ENCODE data around the gene DPYSL5.
"Not testable (repeated sequence)": the region's sequence is repeated elsewhere in the genome, so short reads cannot be mapped to it uniquely, and the experiment has no call there.

DPYSL5 gene

DNA sequence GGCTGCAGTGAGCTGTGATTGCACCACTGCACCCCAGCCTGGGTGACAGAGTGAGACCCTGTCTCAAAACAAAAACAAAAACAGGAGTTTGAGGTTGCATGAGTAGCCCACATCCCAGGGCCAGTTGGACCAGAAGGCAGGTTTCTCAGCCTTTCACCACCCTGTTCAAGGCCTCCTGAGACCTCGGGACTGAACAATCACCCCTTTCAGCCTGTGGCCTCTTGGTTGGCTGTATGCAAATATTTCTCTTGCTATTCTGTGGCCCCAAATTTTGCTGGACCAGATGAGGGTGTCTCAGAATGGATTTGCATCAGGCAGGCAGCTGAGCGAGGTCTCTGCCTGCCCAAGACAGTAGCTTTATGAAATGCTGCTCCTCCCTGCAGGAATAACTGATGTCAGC lies 56.9 kb downstream of the DPYSL5 start:
- DNase-seq: no peak

DNA sequence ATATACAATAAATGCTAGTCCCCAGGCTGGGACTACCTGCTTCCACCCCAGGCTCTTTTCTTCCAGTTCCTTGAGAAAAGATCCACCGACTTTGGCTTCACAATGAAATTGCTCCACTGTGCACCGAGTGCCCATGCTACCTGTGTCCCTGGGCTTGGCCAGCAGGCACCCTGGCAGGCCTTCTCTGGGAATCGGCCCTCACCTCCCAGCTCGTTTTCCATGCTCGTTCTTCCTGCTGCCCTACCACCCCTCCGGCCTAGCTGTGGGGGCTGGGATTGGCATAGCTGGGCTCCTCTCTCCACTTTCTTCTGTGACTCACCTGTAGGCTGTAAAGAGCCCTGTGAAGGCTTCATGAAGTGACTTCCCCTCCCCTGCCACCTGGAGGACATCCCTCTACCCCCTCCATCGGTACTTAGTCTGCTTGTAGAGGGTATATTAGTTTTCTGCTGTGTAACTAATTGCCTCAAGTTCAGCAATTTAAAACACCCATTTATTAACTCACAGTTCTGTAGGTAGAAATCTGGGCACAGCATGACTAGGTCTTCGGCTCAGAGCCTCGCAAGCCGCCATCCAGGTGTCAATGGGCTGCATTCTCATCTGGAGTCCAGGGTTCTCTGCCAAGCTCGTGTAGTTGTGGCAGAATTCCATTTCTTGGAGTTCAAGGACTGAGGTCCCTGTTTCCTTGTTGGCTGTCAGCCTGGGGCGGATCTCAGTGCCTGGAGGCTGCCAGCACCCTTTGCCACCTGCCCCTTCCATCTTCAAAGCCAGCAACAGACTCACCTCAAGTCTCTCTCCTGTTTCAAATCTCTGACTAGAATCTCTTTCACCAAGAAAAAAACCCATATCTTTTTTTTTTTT lies 57.6 kb downstream of the DPYSL5 start:
- DNase-seq: no peak

DNA sequence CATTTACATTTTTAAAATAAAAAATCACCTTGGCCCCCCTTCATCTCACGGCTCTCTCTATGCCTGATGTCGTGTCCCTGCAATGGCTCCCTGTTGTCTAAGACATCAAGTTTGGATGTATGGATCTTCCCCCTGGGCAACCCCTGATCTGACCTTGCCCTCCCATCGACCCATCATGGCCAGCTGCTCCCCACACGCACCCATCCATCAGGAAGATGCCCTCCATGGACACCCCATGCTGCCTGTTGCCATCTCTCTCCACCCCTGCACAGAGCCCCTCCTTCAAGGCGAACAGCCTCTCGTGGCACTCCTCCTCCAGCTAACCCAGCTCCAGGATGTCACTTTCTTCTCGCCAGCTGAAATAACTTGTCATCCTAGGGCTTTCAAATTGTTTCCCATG lies 59.5 kb downstream of the DPYSL5 start:
- no peak for DNase-seq

DNA sequence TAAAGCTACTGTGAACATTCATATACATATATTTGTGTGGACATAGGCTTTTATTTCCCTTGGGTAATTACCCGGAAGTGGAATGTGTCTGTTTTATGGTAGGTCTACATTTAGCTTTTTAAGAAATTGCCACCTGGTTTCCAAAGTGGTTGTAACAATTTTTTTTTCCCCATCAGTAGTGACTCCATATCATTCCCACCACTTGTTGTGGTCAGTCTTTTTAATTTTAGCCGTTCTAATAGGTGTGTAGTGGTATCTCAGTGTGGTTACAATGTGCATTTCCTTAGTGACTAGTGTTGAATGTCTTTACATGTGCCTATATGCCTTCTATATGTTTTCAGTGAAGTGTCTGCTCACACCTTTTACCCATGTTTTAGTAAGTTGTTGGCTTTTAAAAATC lies 62.2 kb downstream of the DPYSL5 start:
- DNase-seq: no peak

DNA sequence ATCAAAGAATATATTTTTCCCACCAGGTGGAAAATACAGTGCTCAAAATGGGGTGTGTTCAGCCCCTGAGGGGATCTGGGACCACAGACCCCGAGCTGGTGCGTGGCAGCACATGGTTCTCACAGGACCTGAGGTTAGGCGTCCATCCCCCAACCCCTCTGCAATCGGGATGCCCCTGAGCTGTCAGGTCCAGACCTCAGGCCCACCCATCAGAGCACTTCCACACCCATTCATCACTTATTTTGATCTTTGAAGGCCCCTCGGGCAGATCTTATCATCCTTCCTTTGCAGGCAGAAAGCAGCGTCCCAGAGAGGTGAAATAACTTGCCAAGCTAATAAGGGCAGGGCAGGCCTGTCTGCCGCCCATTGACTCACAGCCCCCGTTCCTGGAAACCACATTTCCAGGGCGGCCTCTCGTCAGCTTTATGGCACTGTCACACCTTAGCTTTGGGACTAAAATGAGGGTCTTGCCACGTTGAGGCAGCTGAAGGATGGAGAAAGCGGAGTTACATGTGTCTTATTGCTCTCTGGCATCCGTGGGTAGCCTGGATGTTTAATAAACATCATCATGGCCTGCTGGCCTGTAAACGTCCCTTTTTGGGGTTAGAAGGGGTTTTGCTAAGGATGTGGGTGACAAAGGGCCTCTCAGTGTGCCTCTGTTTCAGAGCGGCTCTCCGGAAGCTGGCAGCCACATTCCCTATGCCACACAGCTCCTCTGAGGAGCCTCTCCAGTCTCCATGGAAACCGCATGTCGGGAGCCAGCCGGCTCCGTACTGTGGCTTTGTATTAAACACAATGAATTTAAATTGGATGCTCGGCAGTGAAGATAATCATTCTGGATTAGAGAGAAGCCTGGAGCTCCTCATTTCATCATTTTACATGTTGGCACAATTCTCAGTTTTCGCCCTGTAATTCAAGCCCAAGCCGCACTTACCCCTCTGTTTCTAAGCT lies 64.3 kb downstream of the DPYSL5 start:
- DNase-seq: no peak

DNA sequence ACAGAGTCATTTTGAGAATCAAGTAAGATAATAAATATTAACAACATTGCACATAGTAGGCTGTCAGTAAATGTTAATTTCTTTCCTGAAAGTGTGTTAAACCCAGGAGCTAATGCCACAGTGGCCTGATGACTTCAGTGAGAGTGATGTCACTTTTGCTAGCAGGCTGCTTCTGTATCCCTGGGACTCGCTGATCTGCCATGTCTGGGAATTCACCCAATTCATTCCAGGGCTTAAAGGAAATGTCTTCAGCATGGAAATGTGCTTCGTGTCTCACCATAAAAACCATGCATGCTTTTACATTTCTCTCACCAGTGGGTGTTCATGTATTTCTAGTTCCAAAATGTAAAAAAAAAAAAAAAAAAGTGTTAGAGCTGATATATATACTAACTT lies 65.7 kb downstream of the DPYSL5 start:
- DNase-seq: no peak

DNA sequence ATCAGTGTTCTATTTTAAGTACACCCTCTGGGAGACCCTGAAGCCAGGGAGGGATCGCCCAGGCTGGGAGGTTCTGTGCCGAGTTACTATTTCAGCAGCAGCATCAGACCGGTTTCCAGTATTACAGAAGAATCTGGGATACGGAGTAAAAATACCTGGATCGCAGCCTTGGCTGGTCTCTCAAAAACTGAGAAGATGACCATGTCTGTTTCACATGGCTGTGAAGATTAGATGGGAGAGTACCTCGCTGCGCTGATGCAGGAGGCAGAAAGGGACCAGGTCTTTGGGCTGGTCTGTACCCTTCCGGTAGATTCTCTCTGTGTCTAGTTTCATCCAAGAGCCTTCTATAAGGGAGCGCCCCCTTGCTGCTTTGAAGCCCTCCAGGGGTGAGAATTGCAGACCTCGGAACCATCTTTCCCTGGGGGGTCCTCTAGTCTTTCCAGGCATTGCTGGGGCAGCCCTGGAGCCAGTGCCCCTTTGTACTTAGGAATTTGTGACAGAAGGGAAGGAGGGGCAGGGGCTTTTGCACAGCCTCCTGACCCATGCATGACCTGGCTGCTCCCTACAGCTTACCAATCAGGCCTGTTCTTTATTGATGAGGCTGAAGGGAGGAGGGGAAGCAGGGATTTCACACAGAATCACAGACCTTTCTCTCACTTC lies 66.2 kb downstream of the DPYSL5 start:
- DNase-seq: no peak

DNA sequence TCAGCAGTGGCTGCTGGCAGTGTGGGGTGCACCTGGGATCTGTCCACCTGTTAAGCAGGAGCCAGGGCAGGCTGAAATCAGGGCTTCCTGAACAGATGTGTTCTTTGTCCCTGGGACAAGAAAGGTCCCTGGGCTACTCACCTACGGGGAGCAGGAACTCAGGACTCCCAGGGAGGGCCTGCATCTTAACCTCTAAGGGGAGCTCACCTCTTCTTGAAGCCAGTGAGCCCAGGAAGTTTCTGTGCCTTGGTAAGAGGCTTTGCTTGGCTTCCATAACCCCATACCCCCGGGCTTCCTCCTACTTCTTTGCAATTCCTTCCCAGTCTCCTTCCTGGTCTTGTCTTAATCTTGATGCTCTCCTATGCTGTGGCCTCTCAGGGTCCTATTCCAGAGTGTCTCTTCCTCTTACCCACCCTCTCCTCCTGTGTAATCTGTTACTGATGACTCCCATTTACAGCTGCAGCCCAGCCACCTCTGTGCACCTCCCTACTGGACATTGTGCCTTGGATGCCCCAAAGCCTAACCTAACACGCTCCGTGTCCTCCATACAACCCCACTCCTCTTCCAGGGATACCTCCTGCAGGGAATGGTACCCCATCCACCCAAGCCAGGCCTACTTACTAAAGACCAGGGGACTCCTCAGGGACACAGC lies 66.9 kb downstream of the DPYSL5 start:
- no peak for DNase-seq

DNA sequence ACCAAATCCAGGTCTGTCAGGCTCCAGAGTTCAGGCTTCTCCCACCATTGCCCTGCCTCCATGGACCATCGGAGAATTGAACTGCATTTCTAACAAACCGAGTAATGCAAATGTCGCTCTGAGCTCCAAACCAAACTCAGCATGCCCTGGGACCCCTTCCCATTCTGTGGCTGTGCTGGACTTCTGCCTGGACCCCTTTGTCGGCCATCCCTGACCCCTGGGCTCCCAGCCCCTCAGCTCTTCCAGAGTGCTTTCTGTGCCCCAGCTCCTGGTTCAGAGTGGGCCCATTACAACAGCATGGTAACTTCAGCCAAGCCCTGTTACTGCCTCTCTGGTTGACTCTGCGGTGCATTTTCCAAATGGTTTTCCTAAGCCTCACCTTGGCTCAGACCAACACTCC lies 67.4 kb downstream of the DPYSL5 start:
- DNase-seq: no peak

DNA sequence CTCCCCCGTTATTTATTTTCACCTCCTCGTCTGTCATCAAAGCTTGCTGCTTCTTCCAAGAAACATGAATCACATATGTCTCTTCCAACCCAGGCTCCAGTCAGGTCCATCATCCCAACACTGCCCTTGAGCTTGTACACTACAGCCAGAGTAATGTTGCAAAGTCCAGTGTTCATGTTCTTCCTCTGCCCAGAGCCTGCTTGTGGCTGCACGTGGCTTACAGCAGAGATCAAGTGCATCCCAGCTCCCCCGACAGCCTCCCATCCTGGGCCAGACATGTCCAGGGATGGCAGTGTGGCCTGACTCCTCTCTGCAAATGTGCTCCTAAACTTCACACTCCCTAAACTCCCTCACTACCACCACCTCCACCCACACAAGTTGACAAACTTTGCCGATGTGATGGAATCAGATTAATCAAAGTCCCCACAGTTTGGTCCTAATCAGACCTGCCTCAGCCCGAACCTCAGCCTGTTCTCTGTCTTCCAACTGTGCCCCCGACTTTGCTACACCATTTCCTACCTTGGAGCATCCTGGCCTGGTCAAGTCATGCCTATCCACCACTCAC lies 68.3 kb downstream of the DPYSL5 start:
- DNase-seq: no peak

DNA sequence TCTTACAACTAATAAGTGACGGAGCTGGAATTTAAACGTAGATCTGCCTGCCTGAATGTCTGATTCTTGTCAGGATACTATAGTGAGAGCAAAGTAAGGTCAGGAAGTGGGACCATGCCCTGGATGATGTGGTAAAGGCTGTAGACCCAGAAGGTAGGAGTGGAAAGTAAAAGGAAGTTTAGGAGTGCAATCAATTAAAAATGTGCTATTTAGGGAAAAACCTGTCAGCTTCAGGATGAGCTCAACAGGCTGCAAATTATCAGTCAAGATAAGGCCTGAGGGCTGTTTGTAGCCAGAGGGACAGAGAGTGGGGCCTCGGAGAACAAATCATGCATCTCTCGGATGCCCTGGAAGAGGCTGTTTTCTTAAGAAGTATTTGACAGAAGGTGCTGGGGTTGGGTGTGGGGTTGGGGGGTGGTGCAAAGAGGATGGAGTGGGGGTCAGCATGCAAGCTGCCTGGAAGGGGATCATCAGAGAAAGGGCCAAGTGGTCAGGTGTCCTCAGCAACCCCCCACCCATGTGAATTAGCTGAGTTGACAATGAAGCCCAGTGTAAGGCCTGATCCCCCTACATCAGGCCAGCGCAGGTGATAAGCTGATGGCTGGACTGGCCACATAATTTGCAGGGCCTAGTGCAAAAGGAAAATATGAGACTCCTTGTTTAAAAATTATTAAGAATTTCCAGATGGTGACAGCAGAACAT lies 69.4 kb downstream of the DPYSL5 start:
- DNase-seq: no peak

DNA sequence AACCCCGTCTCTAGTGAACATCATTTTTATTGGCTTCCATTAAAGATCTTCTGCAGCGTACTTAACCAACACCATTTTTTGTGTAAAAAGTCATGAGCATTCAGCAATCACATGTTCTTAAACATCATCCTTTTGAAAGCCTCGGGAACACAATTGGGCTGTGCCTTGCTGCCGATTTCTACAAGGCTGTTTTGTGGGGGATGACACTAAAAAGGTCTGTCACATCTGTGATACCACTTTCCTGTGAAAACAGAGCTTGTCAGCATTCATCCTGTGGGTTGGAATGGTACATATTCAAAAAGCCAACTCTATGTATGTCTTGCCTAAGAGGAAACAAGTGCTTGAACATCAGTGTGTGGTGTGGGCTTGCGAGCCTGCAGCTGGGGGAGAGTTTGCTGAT lies 73.4 kb downstream of the DPYSL5 start:
- DNase-seq: no peak

DNA sequence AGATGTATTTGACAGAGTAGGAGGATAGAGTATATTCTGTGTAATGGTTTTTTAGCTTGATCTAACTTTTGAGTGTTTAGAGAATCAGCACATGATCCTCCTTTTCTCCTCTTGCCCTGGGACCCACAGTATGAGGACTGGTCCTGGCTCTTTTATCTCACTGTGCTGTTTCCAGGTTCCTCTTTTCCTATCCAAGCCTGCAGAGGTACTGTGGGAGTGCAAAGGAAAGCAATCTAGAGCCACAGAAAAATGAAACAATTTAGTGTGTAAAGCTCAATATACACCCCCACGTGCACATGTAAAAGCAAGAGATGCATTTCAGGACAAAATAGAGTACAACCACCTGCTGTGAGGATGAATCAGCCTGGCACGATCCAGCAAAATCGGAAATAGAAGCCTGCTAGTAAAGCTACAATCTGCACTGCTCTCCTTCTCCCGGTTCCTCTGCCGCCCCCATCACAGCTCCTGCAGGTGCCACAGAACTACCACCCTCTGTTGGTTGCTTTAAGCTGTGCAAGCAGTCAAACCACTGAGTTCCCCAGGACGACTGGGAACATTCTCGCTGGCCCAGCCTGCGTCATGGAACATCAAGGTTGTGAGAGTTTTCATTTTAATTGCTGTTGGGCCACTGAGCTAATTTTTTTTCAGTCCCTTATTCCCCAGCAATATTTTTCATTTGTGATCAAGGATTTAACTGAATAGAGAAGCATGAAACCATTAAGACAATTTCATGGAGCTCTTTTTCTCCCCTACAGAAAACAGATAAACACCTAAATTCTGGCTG lies 74.7 kb downstream of the DPYSL5 start:
- no peak for DNase-seq

DNA sequence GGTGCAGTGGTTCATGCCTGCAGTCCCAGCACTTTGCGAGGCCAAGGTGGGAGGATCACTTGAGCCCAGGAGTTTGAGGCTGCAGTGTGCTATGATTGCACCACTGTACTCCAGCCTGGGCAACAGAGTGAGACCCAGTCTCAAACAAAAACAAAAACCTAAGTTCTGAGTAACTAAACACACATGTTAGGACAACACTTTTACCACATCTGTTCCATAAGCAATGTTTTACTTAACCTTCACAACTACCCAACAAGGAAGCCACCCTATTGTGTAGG lies 75.2 kb downstream of the DPYSL5 start:
- DNase-seq: not testable (repeated sequence)

DNA sequence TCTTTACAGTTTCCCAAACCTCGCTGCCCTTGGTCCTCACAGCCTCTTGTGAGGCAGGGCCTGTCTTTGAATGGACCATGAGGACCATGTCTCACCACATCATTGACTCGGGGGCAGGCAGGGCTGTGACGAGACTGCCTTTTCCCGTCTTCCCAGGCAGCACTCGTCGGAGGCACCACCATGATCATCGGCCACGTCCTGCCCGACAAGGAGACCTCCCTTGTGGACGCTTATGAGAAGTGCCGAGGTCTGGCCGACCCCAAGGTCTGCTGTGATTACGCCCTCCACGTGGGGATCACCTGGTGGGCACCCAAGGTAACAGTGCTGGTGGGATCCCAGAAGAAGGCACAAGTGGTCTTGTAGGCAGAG lies 76.8 kb downstream of the DPYSL5 start:
- DNase-seq: no peak

DNA sequence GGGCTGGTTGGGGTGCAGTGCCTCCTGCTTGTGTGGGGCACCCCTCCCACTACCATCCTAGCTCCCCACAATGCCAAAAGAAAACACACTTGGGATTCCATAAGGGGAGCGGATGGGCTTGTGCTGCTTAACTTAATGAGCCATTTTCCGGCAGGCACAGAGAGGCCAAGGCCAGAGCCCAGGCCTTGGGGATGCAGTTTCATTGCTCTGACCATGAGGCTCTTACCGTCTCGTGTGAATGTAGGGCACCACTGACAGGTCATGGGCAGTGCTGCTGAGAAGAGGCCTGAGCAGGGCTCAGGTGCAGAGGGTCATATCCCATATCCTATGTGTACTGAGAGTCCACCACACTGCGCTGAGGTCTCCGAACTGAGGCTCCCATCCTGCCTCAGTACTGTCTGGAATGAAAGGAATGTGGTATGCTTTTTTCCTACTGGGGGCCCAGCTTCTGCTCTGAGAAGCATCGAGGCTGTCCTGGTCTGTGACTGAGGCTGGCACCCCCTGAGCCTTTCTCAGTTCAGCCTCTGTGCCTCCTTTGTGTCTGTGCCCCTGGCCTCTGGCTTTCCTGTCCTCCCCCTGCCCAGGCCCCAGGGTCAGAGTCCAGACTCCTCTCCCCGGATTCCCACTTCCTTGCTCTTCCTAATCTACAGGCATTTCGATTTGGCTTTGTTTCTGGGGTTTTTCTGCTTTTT lies 77.3 kb downstream of the DPYSL5 start:
- DNase-seq: no peak

DNA sequence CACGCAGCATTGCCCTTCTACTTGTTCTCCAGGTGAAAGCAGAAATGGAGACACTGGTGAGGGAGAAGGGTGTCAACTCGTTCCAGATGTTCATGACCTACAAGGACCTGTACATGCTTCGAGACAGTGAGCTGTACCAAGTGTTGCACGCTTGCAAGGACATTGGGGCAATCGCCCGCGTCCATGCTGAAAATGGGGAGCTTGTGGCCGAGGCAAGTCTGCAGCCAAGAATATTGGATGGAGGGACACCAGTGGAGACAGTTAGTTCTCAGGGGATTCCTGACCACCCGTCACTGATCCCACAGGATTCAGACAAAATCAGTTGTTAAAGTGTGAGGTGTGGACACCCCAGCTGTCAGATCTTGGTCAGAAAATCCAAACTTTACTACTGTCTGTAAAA lies 79.3 kb downstream of the DPYSL5 start:
- no peak for DNase-seq

DNA sequence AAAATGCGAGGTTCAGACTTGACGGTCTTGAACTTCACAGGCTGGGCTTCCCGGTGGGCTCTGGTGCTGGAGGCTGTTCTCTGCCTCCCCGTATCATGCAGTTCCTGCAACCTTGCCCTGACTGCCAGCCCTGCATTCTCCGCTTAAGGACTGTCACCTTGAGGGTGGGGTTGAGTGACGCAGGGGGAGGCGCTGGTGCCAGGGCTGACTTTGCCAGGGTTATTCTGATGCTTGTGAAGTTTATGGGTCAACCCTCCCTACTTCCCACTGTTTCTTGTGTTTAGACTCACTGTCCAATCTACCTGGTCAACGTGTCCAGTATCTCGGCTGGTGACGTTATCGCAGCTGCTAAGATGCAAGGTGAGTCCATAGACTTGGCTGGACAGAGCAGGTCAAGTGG lies 85.0 kb downstream of the DPYSL5 start:
- no peak for DNase-seq

DNA sequence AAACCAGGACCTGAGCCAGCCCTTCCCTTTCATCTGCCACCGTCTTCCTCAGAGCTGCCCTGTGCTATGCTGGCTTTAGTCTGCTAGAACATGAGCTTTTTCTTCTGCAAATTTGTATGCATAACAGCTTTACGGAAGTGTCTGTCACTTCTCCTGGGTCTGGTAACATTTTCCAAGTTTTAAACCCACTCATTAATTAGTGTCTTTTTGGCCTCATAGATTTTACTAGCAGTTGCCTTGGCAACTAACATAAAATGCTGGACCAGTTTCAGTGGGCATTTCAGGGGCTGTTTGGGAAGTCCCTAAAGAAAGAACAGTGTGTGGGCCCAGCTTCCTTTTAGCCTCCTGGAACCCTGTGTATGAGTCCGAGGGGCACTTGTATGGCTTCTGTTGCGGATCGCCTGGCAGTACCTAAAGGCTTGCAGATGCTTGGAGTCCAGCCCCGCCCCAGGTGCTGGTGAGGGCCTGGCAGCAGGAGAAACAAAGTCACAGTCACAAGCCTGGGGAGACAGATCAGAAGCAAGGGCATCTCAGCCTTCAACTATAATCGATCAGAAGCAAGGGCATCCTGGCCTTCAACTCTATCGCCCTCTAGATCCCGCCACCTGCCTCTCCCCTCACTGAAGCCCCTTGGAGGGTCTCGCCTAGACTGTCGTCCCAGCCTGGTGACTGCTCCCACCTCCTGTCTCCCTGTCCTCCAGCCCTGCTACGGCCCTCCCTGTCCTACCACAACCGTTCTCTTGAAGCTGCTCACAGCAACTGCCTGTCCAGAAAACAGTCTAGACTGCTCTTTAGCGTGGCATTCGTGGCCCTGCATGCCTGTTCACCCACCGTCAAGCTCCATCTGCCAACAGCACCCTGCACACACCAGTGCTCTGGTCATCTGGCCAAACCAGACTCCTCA lies 85.8 kb downstream of the DPYSL5 start:
- DNase-seq: no peak

DNA sequence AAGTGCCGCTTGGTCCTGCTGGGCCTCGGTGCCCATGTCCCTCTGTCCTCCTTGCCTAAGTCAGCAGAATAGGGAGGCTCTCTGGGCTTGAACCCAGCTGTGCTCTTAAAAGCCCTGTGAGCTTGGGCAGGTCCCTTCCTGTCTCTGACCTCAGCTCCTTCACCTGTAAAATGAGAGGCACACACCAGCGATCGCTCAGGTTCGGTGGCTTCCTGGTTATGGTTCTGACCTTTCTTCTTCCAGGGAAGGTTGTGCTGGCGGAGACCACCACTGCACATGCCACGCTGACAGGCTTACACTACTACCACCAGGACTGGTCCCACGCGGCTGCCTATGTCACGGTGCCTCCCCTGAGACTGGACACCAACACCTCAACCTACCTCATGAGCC lies 86.4 kb downstream of the DPYSL5 start:
- DNase-seq: no peak
